ENCODE measurements around the gene APBB1.

DNA sequence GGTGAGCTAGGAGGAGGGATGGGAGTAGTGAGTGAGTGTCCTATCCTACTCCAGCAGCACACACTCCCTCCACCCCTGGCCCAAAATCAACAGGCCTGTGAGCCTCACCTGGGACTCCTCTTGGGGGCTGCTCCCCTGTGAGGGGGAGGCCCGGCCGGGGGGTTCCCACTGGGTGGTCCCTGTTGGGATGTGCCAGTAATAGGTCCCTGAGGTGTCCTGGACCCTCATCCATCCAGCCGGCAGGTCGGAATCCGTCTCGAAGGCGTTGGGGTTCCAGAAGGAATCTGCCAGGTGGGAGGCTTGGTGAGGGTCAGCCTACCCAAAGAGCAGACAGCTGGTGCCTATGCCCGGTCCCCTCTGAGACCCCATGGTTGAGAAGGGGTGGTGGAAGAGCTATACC lies 15.4 kb downstream of the APBB1 start:
- TF ChIP-seq ZNF274 (IDR thresholded peaks at IDR 0.05; ENCODE audit: low read depth, low read length) = no peak
- TF ChIP-seq, protein P1, sequence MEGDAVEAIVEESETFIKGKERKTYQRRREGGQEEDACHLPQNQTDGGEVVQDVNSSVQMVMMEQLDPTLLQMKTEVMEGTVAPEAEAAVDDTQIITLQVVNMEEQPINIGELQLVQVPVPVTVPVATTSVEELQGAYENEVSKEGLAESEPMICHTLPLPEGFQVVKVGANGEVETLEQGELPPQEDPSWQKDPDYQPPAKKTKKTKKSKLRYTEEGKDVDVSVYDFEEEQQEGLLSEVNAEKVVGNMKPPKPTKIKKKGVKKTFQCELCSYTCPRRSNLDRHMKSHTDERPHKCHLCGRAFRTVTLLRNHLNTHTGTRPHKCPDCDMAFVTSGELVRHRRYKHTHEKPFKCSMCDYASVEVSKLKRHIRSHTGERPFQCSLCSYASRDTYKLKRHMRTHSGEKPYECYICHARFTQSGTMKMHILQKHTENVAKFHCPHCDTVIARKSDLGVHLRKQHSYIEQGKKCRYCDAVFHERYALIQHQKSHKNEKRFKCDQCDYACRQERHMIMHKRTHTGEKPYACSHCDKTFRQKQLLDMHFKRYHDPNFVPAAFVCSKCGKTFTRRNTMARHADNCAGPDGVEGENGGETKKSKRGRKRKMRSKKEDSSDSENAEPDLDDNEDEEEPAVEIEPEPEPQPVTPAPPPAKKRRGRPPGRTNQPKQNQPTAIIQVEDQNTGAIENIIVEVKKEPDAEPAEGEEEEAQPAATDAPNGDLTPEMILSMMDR (IDR thresholded peaks at IDR 0.05 in 2 of 3, conservative IDR thresholded peaks at IDR 0.05 in 1 of 3; ENCODE audit: borderline replicate concordance in 1 of 3, insufficient read depth in 1 of 3, low read depth in 2 of 3, low read length in 2 of 3) = no peak
- TF ChIP-seq EZH2 (IDR thresholded peaks at IDR 0.05) = no peak
- TF ChIP-seq SP1 (IDR thresholded peaks at IDR 0.05; ENCODE audit: low read depth) = no peak
- TF ChIP-seq POLR2A (IDR thresholded peaks at IDR 0.05; ENCODE audit: borderline replicate concordance, extremely low read depth, insufficient read depth, insufficient read length) = no peak
- TF ChIP-seq YY1 (IDR thresholded peaks at IDR 0.05; ENCODE audit: extremely low read depth, insufficient replicate concordance, low read depth, low read length) = no peak
- no peak for TF ChIP-seq POLR2AphosphoS5 (IDR thresholded peaks at IDR 0.05; ENCODE audit: low read depth, low read length)
- TF ChIP-seq, protein P2, sequence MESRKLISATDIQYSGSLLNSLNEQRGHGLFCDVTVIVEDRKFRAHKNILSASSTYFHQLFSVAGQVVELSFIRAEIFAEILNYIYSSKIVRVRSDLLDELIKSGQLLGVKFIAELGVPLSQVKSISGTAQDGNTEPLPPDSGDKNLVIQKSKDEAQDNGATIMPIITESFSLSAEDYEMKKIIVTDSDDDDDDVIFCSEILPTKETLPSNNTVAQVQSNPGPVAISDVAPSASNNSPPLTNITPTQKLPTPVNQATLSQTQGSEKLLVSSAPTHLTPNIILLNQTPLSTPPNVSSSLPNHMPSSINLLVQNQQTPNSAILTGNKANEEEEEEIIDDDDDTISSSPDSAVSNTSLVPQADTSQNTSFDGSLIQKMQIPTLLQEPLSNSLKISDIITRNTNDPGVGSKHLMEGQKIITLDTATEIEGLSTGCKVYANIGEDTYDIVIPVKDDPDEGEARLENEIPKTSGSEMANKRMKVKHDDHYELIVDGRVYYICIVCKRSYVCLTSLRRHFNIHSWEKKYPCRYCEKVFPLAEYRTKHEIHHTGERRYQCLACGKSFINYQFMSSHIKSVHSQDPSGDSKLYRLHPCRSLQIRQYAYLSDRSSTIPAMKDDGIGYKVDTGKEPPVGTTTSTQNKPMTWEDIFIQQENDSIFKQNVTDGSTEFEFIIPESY (IDR thresholded peaks at IDR 0.05; ENCODE audit: extremely low read depth, insufficient replicate concordance, low read length) = no peak
- no peak for TF ChIP-seq EGR1 (IDR thresholded peaks at IDR 0.05; ENCODE audit: low read depth)

Data from HCT116 (cell line).